Panc1 (cell line): Measurements from ENCODE around the gene DHRS12. TPM values are rescaled to one million over a fixed set of nuclear protein-coding genes. Genes with fewer than 3 reads are reported as not detected.
A peak's percentile ranks its signal among the peaks of the same experiment; 100 is the strongest.

ENCODE experiments used
- ATAC-seq: fragments of 200-7000 bp; cut with Tn5 transposase; 2 replicates; pipeline ENCODE4 v1.9.1; 2020; ENCODE audit warnings: mild to moderate bottlenecking, moderate library complexity
- BruUV-seq: library from RNA; stranded (reverse); fragments of 400-500 nt; replicated peaks from 2 replicates; lab custom pipeline; 2021; lab: Mats Ljungman, UMichigan
- CTCF ChIA-PET: fragments of 300-600 bp; sonication (Branson Sonifier 250); formaldehyde crosslinking; loops from one replicate; lab custom pipeline; 2022; ENCODE audit warnings: antibody characterized with exemption; lab: Charles Lee
- POLR2A ChIA-PET: fragments of 300-600 bp; sonication (Branson Sonifier 250); formaldehyde crosslinking; loops from one replicate; lab custom pipeline; 2022; ENCODE audit warnings: antibody characterized with exemption; lab: Charles Lee
- DNase-seq: peaks from one replicate; pipeline ENCODE4 v3.0.0-alpha.2; 2010; ENCODE audit warnings: low read depth, low spot score
- H3K27ac ChIP-seq: 2 replicates; pipeline ENCODE4 v1.5.1; 2011; ENCODE audit warnings: mild to moderate bottlenecking, low read length, inconsistent platforms
- H3K27me3 ChIP-seq: fragments of 200-500 bp; sonication (Bioruptor generic); 2 replicates; pipeline ENCODE4 v1.6.0; 2014; ENCODE audit warnings: low read length, inconsistent platforms; ENCODE audit not compliant: control insufficient read depth, insufficient read depth
- H3K36me3 ChIP-seq: fragments of 200-500 bp; sonication (Bioruptor generic); 2 replicates; pipeline ENCODE4 v1.5.1; 2014; ENCODE audit warnings: inconsistent platforms, mild to moderate bottlenecking, low read length, moderate library complexity; ENCODE audit not compliant: control insufficient read depth, insufficient read depth
- H3K4me1 ChIP-seq: 2 replicates; pipeline ENCODE4 v1.5.1; 2011; ENCODE audit warnings: inconsistent platforms, mild to moderate bottlenecking, low read length, moderate library complexity; ENCODE audit not compliant: control insufficient read depth, insufficient read depth
- H3K4me3 ChIP-seq, 2 experiments: 2 replicates each; pipeline ENCODE4 v1.5.1; 2011 to 2012; ENCODE audit warnings: low read depth in 2 of 2, low read length in 2 of 2, mild to moderate bottlenecking in 2 of 2, inconsistent platforms in 1 of 2, moderate library complexity in 1 of 2
- H3K9me3 ChIP-seq: fragments of 200-500 bp; sonication (Bioruptor generic); 2 replicates; pipeline ENCODE4 v1.5.1; 2014; ENCODE audit warnings: low read depth, mild to moderate bottlenecking, inconsistent platforms, low read length, moderate library complexity; ENCODE audit not compliant: control insufficient read depth, insufficient read depth
- CTCF ChIP-seq: fragments of 450-650 bp; IDR thresholded peaks from 2 replicates; pipeline ENCODE4 v1.5.1; 2017; ENCODE audit warnings: mild to moderate bottlenecking
- POLR2AphosphoS5 ChIP-seq: IDR thresholded peaks from 2 replicates; pipeline ENCODE4 v1.6.1; 2012; ENCODE audit warnings: mild to moderate bottlenecking, low read depth, low read length, moderate library complexity
- REST ChIP-seq, 2 experiments: IDR thresholded peaks; 2 replicates each; pipeline ENCODE4 v1.6.1; 2011 to 2012; ENCODE audit warnings: low read depth in 2 of 2, control low read depth in 1 of 2, low read length in 1 of 2, mild to moderate bottlenecking in 1 of 2, moderate library complexity in 1 of 2; ENCODE audit not compliant: insufficient read depth in 1 of 2
- SIN3A ChIP-seq: IDR thresholded peaks from 2 replicates; pipeline ENCODE4 v1.6.1; 2012; ENCODE audit warnings: low read depth, mild to moderate bottlenecking, low read length, moderate library complexity, borderline replicate concordance; ENCODE audit not compliant: insufficient read depth
- TCF7L2 ChIP-seq: IDR thresholded peaks from 2 replicates; pipeline ENCODE4 v1.6.1; 2011; ENCODE audit warnings: mild to moderate bottlenecking, low read depth, low read length, inconsistent platforms
- in situ Hi-C: cut with HindIII; loops from 2 replicates; pipeline ENCODE4 v1.10.0; 2016; ENCODE audit warnings: low sequenced_read_pairs, low pct_unique_long_range_greater_than_20kb
- intact Hi-C: fragments of 100-400 bp; cut with micrococcal nuclease; formaldehyde crosslinking; loops from one replicate; pipeline ENCODE4 v1.10.0; 2022; ENCODE audit not compliant: unreplicated experiment
- total RNA-seq: library from RNA; stranded (reverse); gene quantifications from one replicate; pipeline ENCODE4 v1.2.1, GENCODE V29; 2021; ENCODE audit not compliant: unreplicated experiment

The DHRS12 gene
- total RNA-seq, 1 experiment from 2014 or later = 10.7 TPM

- in situ Hi-C loops = no loop called here
- intact Hi-C loops = loop anchor here (5.0 kb wide), 1 partner anchor 348 kb away; no protein-coding TSS in a partner anchor
- no peak overlapping the region for H3K27ac ChIP-seq
- no peaks in the 10 kb centered on the region for H3K36me3 ChIP-seq
- H3K27me3 ChIP-seq = no peaks in the 10 kb centered on the region
- no peak for TF ChIP-seq SIN3A
- no peak for TF ChIP-seq CTCF
- TF ChIP-seq REST (IDR thresholded peaks at IDR 0.05; ENCODE audit: insufficient read depth in 1 of 2, low read depth in 2 of 2, low read length in 1 of 2) = no peak
- no peak for TF ChIP-seq POLR2AphosphoS5
- no peak for TF ChIP-seq TCF7L2
- ATAC-seq = no peak
- H3K4me3 ChIP-seq = no peak overlapping the region
- no peak for DNase-seq
- POLR2A ChIA-PET = no interaction called here
- CTCF ChIA-PET = interaction anchor here (0.5 kb wide), 1 partner anchor 344 kb away, joined by 3 read pairs; no protein-coding TSS in a partner anchor
- no TSS peak for BruUV-seq
- no peaks in the 10 kb centered on the region for H3K9me3 ChIP-seq
- H3K4me1 ChIP-seq = no peaks in the 10 kb centered on the region; the same call in 1 of the 2 replicates
Measured at GRCh38 chr13:51795419-51795818, 8.5 kb downstream of the DHRS12 start.

GRCh38 chr13:51794964-51795363, 9.0 kb downstream of the DHRS12 start:
- intact Hi-C loops = loop anchor here (5.0 kb wide), 1 partner anchor 348 kb away; no protein-coding TSS in a partner anchor
- DNase-seq (no peak), ATAC-seq (no peak)
- POLR2A ChIA-PET = no interaction called here
- Histone ChIP-seq H3K4me3 (no peak overlapping the region), H3K4me1 (no peaks in the 10 kb centered on the region; the same call in 1 of the 2 replicates), H3K36me3 (no peaks in the 10 kb centered on the region), H3K27me3 (no peaks in the 10 kb centered on the region), H3K27ac (no peak overlapping the region), H3K9me3 (no peaks in the 10 kb centered on the region)
- TF ChIP-seq POLR2AphosphoS5 = no peak
- in situ Hi-C loops = no loop called here
- CTCF ChIA-PET = interaction anchor here (0.5 kb wide), 1 partner anchor 344 kb away, joined by 3 read pairs; no protein-coding TSS in a partner anchor
- BruUV-seq = no TSS peak

- in situ Hi-C loops = no loop called here
Measured at GRCh38 chr13:51793570-51794271, 10.2 kb downstream of the DHRS12 start.

More at GRCh38 chr13:51793570-51794271, 10.2 kb downstream of the DHRS12 start:
- no peaks in the 10 kb centered on the region for H3K27me3 ChIP-seq
- H3K4me1 ChIP-seq = no peaks in the 10 kb centered on the region; the same call in 1 of the 2 replicates
- no TSS peak for BruUV-seq
- POLR2A ChIA-PET = interaction anchor here (0.6 kb wide), 1 partner anchor 328 kb away, joined by 11 read pairs; no protein-coding TSS in a partner anchor
- TF ChIP-seq TCF7L2 (no peak), CTCF (no peak)
- H3K4me3 ChIP-seq = no peak overlapping the region
- ATAC-seq = peak; percentile 80; the same call in 1 of the 2 replicates
- intact Hi-C loops = no loop called here
- H3K27ac ChIP-seq = no peak overlapping the region
- H3K36me3 ChIP-seq = no peaks in the 10 kb centered on the region
- H3K9me3 ChIP-seq = no peaks in the 10 kb centered on the region
- CTCF ChIA-PET = no interaction called here
- DNase-seq = no peak
